HPDE6-E6E7 (cell line): ENCODE measurements around the gene GATD1.
"Not testable (repeated sequence)": the region's sequence is repeated elsewhere in the genome, so short reads cannot be mapped to it uniquely, and the experiment has no call there.

Source experiments
- DNase-seq: peaks from one replicate; pipeline ENCODE4 v3.0.0; 2011; ENCODE audit warnings: missing footprints; ENCODE audit errors: extremely low spot score

Gene GATD1

GRCh38 chr11:763549-764321, 13.6 kb downstream of the GATD1 start:
- no peak for DNase-seq

DNA sequence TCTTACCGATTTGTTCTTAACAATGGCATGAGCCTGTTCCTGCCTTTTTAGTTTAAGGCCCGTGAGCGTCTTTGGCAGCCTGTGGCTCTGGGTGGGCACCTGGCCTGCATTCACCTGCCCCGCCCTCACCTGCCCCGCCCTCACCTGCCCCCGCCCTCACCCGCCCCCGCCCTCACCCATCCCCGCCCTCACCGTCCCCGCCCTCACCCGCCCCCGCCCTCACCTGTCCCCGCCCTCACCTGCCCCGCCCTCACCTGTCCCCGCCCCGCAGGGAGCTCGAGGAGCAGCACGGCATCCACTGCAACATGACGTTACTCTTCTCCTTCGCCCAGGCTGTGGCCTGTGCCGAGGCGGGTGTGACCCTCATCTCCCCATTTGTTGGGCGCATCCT, 14.2 kb downstream of the GATD1 start:
- no peak for DNase-seq

DNA sequence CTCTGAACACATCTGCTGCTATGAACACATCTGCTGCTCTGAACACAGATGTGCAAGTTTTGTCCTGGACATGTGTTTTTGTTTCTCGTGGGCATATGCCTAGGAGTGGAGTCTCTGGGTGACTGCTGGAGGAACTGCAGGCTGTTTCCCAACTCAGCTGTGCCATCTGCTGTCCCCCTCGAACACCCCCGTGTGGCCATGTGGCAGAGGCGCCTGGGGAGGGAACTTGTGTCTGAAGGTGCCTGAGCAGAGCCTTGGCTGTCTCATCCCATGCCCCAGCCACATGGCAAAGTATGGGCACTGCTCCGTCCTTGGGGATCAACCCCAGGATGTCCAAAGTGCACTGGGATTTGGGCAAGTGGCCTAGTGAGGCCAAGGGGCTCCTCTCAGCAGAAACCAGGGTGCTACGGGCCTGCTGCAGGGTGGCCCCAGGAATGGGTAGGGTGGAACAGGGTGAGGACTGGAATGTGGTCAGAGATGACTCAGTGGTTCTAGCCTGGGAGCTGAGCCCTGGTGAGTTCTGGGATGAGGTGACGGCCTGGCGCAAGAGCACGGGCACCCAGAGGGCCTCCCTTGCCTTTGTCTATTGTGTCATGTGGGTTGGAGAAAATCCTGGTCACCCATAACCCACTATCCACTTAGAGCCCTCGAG, 14.7 kb downstream of the GATD1 start:
- DNase-seq, result peak; percentile 96

GRCh38 chr11:761526-762108, 15.7 kb downstream of the GATD1 start:
- no peak for DNase-seq

DNA sequence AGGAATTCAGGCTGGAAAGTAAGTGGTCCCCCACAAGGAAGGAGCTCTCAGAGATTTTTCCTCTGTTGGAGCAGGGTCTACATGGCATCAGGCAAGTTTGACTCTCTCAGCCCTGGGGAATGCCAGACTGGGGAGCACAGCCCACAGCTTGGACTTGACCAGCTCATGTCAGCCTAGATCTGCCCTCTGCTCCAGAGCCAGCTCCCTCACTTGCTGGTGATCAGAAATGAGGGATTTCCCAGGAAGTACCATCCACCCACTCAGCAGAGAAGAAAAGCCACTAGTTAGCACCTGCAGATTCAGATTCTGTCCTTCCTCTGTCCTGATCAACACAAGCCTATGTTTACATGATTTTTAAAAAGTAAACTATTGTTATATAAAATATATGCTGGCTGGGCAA, 17.1 kb downstream of the GATD1 start:
- DNase-seq, result no peak

DNA sequence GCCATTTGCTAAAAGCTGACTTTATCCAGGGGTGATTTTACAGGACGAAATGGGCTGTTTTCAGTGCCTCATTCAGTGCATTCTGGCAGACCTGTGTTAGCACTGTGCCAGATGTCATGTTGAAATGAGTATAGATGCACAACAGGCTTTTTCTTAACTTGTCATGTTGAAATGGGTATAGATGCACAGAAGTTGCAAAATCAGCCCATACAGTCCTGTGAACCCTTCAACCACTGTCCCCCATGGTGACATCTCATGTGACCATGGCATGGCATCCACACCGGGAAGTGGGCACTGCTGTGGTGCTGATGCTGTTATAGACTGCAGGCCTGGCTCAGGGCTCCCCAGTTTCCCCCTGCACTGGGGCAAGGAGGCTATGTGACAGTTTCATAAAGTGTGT, 27.6 kb downstream of the GATD1 start:
- no peak for DNase-seq

GRCh38 chr11:748007-748359, 29.3 kb downstream of the GATD1 start:
- DNase-seq, result no peak

- peak; percentile 88 for DNase-seq
These were observed 29.9 kb downstream of the GATD1 start, which contains the start of gene TALDO1 for GRCh38 chr11:747158-748006. Gene TALDO1 (plus strand): TSS chr11:747464. CDS start chr11:747482, 18 bp downstream.

DNA sequence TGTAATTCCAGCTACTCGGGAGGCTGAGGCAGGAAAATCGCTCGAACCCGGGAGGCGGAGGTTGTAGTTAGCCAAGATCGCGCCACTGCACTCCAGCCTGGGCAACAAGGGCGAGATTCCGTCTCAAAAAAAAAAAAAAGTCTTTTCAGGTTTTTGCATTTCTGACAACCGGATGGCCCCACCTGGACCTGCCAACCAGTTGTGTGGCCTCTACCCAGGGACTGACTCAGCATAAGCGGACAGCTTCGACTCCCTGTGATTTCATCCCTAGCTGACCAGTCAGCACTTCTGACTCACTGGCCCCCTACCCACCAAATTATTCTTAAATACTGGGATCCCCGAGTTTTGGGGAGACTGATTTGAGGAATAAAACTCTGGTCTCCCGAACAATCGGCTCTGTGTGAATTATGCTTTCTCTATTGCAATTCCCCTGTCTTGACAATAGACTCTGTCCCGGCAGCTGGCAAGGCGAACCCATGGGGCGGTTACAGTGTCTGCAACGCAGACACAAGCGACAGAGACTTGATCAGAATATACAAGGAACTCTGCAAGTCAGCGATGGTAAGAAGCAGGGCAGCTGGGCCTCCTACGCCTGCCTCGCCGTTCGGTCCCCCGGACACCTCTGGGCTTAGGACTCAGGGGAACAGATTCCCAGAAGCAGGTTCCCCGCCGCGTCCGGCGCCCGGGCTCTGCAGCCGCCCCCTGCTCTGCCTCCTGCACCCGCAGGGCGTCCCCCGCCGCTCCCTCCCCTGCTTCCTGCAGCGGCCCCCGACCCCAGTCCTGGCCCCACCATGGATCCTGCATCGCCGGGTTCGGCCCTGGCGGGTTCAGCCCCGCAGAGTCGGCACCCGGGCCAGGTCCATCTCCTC, 30.8 kb downstream of the GATD1 start:
- DNase-seq, result no peak

DNA sequence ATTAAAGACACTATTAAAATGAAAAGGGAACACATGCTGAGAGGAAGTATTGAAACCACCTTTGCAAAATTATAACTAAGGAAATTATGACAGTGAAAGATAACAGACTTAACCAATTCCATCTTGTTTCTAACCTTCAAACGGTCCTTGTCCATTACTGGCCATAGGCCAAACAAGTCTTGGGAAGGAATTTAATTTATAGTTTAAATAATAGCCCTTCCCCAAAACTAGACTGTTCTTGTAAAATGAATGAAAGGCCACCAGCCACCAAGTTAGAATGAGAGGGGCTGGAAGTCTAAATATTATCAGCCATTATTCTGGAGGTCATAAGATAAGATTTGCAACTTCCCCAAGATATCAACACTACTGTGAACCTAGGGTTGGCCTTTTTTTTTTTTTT, 31.9 kb downstream of the GATD1 start:
- DNase-seq, result no peak

- DNase-seq, result no peak
These were observed 34.6 kb downstream of the GATD1 start for GRCh38 chr11:742571-743201.

DNA sequence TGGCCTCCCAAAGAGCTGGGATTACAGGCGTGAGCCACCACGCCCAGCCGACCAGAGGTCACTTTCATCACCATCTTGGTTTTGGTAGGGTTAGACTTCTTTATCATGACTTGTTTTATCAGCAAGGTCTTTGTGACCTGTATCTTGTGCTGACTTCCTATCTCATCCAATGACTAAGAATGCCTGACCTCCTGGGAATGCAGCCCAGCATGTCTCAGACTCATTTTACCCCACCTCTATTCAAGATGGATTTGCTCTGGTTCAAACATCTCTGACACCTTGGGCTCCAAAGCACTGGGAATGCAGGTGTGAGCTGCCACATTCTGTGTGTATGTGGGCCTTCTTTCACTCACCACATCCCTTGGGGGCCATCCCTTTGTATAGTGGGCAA, 35.1 kb downstream of the GATD1 start:
- DNase-seq, result no peak

- not testable (repeated sequence) for DNase-seq
These were observed 39.4 kb downstream of the GATD1 start for GRCh38 chr11:737899-738298.

DNA sequence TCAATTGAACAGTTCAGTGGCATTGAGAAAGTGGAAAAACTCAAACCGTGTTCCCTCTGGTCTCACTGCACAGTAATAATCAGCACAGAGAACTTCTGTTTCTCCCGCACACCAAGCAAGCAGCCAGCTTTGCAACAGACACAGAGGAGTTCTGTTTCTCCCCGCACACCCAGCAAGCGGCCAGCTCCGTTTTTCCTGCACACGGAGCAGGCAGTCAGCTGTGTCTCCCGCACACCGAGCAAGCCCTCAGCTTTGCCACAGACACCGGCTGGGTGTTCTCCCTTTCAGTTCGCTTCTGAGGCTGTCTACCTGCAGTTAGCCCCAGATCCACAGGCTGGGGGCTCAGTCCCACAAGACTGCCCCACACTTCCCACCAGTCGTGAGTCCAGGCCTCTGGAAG, 39.9 kb downstream of the GATD1 start:
- DNase-seq, result no peak

- not testable (repeated sequence) for DNase-seq
These were observed 42.7 kb downstream of the GATD1 start for GRCh38 chr11:734541-734940.

GRCh38 chr11:733072-733471, 44.2 kb downstream of the GATD1 start:
- DNase-seq, result no peak

- DNase-seq, result no peak
These were observed 47.7 kb downstream of the GATD1 start for GRCh38 chr11:729492-730074.

DNA sequence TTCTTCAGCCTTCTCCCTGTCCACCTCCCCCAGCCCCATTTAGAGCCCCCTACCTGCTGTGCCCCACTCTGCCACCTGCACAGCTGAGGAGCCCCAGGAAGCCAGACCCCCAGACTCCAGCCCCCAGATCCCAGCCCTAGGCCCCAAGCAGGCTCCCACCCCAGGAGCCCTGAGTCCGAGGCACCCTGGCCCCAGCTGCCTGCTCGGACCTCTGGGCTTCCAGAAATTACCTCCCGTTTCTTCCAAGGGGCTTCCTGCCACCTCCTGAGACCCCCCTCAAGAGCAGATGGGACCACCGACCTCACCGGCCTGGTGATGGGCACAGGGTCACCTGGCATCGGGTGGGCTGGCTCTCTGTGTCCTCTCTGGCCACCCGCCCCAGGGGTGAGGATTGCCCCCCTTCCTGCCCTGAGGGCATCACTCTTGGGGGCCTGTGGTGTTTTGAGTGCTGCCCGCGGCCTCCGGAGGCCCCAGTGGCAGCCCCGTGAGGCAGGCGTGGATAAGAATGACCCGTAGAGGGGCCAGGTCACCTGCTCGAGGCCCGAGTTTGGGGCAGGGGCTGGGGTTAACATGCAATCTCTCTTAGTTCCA, 48.3 kb downstream of the GATD1 start:
- no peak for DNase-seq

GRCh38 chr11:727859-728748, 49.2 kb downstream of the GATD1 start:
- peak; percentile 95 for DNase-seq
